Lung (tissue), 12 donors: Measurements from ENCODE around the gene ZNF710. TPM values are rescaled to one million over a fixed set of nuclear protein-coding genes. Genes with fewer than 3 reads are reported as not detected.

Experiments used
- ATAC-seq: fragments of 200-7000 bp; cut with Tn5 transposase; one replicate; pipeline ENCODE4 v1.9.1; 2020; ENCODE audit warnings: moderate number of reproducible peaks; ENCODE audit not compliant: insufficient read depth, low FRiP score
- DNase-seq, 3 donors: peaks; one replicate each; pipeline ENCODE4 v3.0.0-alpha.2; 2013 to 2017
- H3K27ac ChIP-seq, 2 donors: one replicate each; pipeline ENCODE4 v1.5.1; 2013; ENCODE audit warnings: mild to moderate bottlenecking in 2 of 2, moderate library complexity in 2 of 2, control low read depth in 1 of 2, inconsistent platforms in 1 of 2, low read depth in 1 of 2, low read length in 1 of 2
- H3K27me3 ChIP-seq, 3 donors: one replicate each; pipeline ENCODE4 v1.5.1; 2013; ENCODE audit warnings: low read length in 2 of 3; ENCODE audit not compliant: control insufficient read depth in 3 of 3, insufficient read depth in 3 of 3
- H3K36me3 ChIP-seq, 4 donors: one replicate each; pipeline ENCODE4 v1.5.1; 2013; ENCODE audit warnings: low read length in 4 of 4, mild to moderate bottlenecking in 1 of 4, moderate library complexity in 1 of 4; ENCODE audit not compliant: control insufficient read depth in 4 of 4, insufficient read depth in 4 of 4
- H3K4me1 ChIP-seq, 5 donors: one replicate each; pipeline ENCODE4 v1.5.1; 2013; ENCODE audit warnings: low read length in 5 of 5, mild to moderate bottlenecking in 2 of 5, moderate library complexity in 1 of 5; ENCODE audit not compliant: control insufficient read depth in 5 of 5, insufficient read depth in 5 of 5
- H3K4me3 ChIP-seq: one replicate; pipeline ENCODE4 v1.5.1; 2013; ENCODE audit warnings: mild to moderate bottlenecking, control low read depth, moderate library complexity
- H3K9ac ChIP-seq, 2 donors: one replicate each; pipeline ENCODE4 v1.5.1; 2013; ENCODE audit warnings: low read length in 2 of 2, control low read depth in 1 of 2; ENCODE audit not compliant: insufficient read depth in 1 of 2
- H3K9me3 ChIP-seq, 4 donors: one replicate each; pipeline ENCODE4 v1.5.1; 2013; ENCODE audit warnings: low read length in 3 of 4, mild to moderate bottlenecking in 1 of 4, moderate library complexity in 1 of 4; ENCODE audit not compliant: control insufficient read depth in 4 of 4, insufficient read depth in 3 of 4
- CTCF ChIP-seq: IDR thresholded peaks from 2 replicates; pipeline ENCODE4 v1.5.1; 2012; ENCODE audit warnings: mild to moderate bottlenecking; ENCODE audit errors: control extremely low read depth, extremely low read depth
- WGBS, 2 donors: extraction: QIAGEN DNeasy Blood & Tissue Kit; methylation state at CpG; one replicate each; pipeline ENCODE4 v1.1.7; 2013; 5-methylcytosine and 5-hydroxymethylcytosine counted together
- polyA plus RNA-seq, 2 donors: library from polyadenylated mRNA; stranded (reverse); fragments of 200-250 nt; gene quantifications; one replicate each; pipeline ENCODE4 v1.2.1, GENCODE V29; 2013
- total RNA-seq, 2 donors: library from RNA; depleted of rRNA in 1 of 2; stranded (reverse); fragments of >200 nt in 1 of 2; gene quantifications; one replicate each; pipeline ENCODE4 v1.2.1, GENCODE V29; 2014 to 2021
- donor health status: control.
- donor health status: control.
- donor health status: Bipolar disorder and iron deficiency.
- donor health status: healthy.
- donor health status: DM: yes; HTN: yes; CAD: no.

Gene ZNF710
- total and polyA plus RNA-seq, 4 donors = 19.6 to 49.1 (median 38.6) TPM

GRCh38 chr15:90035095-90035839 is 34.1 kb downstream of the ZNF710 start:
- H3K36me3 ChIP-seq = no peaks in the 10 kb centered on the region
- H3K27ac ChIP-seq = peak overlapping the region in 1 of 2 donors; percentile 97
- 30 to 38% methylated on average over 19 of the region's 19 CpGs for WGBS, 2 donors
- TF ChIP-seq CTCF = no peak
- H3K4me1 ChIP-seq = peaks cover 2 to 50% (median 45%) of the 10 kb centered on the region in 5 donors
- no peak overlapping the region for H3K4me3 ChIP-seq
- DNase-seq = peak in 1 of 3 donors; percentile 38
- no peak overlapping the region for H3K9ac ChIP-seq
- no peaks in the 10 kb centered on the region for H3K9me3 ChIP-seq
- ATAC-seq = peak; percentile 38
- H3K27me3 ChIP-seq = no peaks in the 10 kb centered on the region

DNA sequence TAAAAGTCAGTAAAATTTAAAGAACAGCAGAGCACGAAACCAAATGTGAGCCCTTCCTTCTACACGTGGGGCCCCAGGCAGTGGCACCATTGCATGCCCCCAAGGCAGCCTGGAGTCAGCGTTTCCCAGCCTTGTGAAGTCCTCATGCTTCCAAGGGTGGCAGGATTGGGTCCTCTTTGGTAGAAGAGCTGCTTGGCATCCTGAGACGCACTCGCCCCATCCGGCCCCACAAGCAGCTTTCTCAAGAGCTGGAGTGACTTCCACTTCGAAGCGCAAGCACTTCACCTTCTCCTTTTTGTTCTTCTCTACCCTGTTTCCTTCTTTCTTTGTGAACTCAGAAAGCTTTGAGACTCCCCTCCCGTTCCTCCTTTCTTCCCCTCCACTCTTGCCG is 34.7 kb downstream of the ZNF710 start:
- Histone ChIP-seq H3K36me3 (no peaks in the 10 kb centered on the region), H3K27me3 (no peaks in the 10 kb centered on the region), H3K4me3 (no peak overlapping the region), H3K9ac (no peak overlapping the region), H3K4me1 (peaks cover 2 to 55% (median 45%) of the 10 kb centered on the region in 5 donors), H3K27ac (peak overlapping the region in 1 of 2 donors; percentile 97), H3K9me3 (no peaks in the 10 kb centered on the region)
- 25 to 42% methylated on average over 10 of the region's 10 CpGs for WGBS, 2 donors
- ATAC-seq = no peak
- peak in 2 of 3 donors; percentile 44 to 68 for DNase-seq
- no peak for TF ChIP-seq CTCF

DNA sequence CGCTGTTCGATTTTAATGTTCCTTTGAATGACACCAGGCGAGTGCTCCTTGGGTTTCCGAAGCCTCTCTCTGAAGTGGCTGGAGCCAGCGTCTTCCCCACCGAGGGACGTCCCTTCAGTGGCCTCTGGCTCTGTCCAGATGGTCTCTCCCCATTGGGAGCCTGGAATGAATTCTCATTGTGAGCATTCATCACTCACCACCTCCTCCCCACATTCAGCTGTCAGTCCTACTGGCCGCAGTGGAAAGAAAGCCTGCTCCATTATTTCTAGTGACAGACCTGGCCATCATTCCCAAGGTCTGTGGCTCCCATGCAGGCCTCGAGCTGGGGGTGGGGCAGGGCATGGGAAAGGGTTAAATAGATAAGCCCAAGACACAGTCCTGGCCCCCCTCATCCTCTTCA is 35.2 kb downstream of the ZNF710 start:
- peak overlapping the region in 1 of 2 donors; percentile 84 for H3K27ac ChIP-seq
- no peak for TF ChIP-seq CTCF
- DNase-seq (peak in 1 of 3 donors; percentile 34), ATAC-seq (no peak)
- no peak overlapping the region for H3K4me3 ChIP-seq
- WGBS, 2 donors = 54 to 65% methylated on average over 9 of the region's 9 CpGs
- H3K4me1 ChIP-seq = peaks cover 0 to 57% (median 45%) of the 10 kb centered on the region in 5 donors
- H3K9me3 ChIP-seq = no peaks in the 10 kb centered on the region
- H3K9ac ChIP-seq = no peak overlapping the region
- no peaks in the 10 kb centered on the region for H3K36me3 ChIP-seq
- H3K27me3 ChIP-seq = no peaks in the 10 kb centered on the region
